ENCODE data around the gene AHRR.

AHRR gene

DNA sequence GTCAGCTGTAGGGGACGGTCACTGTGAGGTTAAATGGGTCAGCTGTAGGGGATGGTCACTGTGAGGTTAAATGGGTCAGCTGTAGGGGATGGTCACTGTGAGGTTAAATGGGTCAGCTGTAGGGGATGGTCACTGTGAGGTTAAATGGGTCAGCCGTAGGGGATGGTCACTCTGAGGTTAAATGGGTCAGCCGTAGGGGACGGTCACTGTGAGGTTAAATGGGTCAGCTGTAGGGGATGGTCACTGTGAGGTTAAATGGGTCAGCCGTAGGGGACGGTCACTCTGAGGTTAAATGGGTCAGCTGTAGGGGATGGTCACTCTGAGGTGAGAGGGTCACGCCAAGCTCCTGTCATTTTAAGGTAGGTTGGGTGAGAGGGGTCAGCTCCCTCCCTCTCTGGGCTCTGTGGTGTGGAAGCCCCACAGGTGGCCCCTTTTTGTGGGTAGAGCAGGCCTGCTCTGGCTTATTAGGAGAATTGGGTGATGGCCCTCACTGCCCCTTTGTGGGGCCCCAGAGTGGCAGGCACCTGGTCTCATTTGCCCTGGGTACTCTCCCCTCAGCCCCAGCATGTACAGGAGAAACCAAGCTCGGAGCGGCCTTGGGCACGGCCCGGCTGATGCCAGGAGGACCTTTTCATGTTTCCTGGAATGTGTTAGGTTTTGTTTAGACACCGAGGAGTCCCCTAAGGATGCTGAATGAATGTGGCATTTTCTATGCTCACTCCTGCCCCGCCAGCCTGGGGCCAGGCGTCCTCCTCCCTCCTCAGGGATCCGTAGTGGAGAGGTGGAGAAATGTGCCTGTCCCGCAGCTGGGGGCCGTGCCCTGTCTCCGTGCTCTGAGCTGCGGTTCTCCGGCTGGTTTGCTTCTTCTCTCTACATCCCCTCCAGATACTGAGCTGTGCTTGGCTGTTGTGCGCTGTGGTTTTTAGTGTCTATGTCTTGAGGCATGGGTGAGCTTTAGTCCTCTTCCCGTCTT, 31.4 kb downstream of the AHRR start:
- H3K27ac ChIP-seq (ENCODE audit: low read depth, low read length) = no peak overlapping the region
- H3K4me1 ChIP-seq (ENCODE audit: control insufficient read depth in 5 of 5, insufficient read depth in 5 of 5, low read length in 5 of 5) = no peaks in the 10 kb centered on the region
- no peak overlapping the region for H3K4me3 ChIP-seq (ENCODE audit: low read depth in 1 of 5, low read length in 5 of 5)
- H3K36me3 ChIP-seq (ENCODE audit: control insufficient read depth in 5 of 5, insufficient read depth in 5 of 5, low read length in 5 of 5) = no peaks in the 10 kb centered on the region
- no peak overlapping the region for H3K9ac ChIP-seq (ENCODE audit: low read length in 5 of 5)
- peaks cover 0 to 3% (median 0%) of the 10 kb centered on the region in 5 donors for H3K9me3 ChIP-seq (ENCODE audit: control insufficient read depth in 5 of 5, low read length in 5 of 5)
- peaks cover 0 to 8% (median 6%) of the 10 kb centered on the region in 5 donors for H3K27me3 ChIP-seq (ENCODE audit: control insufficient read depth in 5 of 5, insufficient read depth in 4 of 5, low read length in 5 of 5)

DNA sequence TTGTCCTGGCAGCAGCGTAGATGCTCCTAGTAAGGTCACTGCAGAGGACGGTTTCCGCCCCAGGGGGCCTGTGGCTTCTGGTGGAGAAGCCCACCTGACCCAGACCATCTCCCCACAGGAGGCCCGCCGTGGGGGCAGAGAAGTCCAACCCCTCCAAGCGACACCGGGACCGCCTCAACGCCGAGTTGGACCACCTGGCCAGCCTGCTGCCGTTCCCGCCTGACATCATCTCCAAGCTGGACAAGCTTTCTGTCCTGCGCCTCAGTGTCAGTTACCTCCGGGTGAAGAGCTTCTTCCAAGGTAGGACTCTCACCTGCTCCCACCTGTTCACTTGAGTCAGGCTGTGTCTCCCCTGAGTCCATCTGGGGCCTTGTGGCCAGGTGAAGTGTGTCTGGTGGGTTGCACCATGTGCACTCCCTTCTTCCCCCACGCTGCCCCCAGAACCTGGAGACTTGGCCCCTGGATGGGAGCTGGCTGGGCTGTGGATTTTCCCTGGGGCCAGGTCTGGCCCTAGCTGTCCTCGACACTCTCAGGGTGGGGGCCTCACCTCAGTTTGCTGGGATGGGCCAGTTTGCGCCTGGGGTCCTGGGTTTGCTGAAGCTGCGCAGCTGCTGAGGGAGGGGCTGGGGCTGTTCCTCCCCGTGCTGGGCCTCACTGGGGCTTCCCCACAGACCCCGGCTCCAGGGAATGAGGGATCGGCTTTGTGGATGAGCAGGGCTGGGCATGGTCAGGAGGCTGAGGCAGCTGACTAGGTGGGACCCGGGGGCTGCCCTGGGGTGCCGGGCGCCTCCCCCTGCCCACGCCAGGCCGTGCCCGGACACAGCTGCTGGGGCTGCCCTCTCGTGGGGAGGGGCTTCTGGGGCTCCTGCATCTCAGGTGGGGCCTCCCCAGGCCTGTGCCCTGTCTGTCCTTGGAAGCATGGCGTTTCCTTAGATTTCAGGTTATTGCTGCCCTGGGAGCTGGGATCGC, 32.4 kb downstream of the AHRR start:
- peaks cover 0 to 5% (median 4%) of the 10 kb centered on the region in 5 donors for H3K27me3 ChIP-seq (ENCODE audit: control insufficient read depth in 5 of 5, insufficient read depth in 4 of 5, low read length in 5 of 5)
- no peak overlapping the region for H3K4me3 ChIP-seq (ENCODE audit: low read depth in 1 of 5, low read length in 5 of 5)
- H3K4me1 ChIP-seq (ENCODE audit: control insufficient read depth in 5 of 5, insufficient read depth in 5 of 5, low read length in 5 of 5) = no peaks in the 10 kb centered on the region
- H3K9ac ChIP-seq (ENCODE audit: low read length in 5 of 5) = no peak overlapping the region
- no peaks in the 10 kb centered on the region for H3K36me3 ChIP-seq (ENCODE audit: control insufficient read depth in 5 of 5, insufficient read depth in 5 of 5, low read length in 5 of 5)
- H3K27ac ChIP-seq (ENCODE audit: low read depth, low read length) = no peak overlapping the region
- H3K9me3 ChIP-seq (ENCODE audit: control insufficient read depth in 5 of 5, low read length in 5 of 5) = peaks cover 0 to 3% (median 0%) of the 10 kb centered on the region in 5 donors

DNA sequence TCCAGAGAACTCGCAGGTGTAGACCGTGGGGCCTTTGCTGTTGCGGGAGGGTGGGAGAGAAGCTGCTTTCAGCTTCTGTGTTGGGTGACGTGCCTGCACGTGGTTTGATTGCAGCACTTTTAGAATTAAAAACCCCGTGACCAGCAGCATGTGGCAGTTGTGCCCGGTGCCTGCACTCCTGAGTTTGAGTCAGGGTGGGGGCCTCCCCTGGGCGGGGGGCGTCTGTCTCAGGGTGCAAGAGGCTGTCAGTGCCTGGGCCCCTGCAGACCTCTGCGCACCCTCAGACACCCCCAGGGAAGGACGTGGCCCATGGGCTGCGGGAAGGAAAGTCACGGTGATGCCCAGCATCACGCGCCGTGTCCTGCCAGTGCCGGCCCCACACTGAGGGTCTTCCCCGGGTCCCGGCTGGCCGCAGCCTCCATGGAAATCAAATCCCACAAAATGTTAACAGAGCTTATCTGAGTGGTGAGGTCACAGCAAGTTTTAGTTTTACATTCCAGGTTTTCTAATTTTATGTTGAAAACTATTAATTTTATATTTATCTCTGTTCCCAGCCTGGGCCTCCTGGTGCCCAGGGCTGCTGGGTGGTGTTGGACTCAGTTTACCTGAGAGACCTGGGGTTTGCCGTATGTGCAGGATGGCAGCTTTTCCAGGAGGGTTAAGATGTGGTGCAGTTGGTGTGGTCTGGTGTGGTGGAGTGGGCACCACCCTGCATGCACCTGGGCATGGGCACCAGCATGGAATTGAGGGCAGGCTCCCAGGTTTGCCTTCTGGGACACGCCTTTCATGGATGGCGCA, 33.3 kb downstream of the AHRR start:
- Histone ChIP-seq H3K27ac (ENCODE audit: low read depth, low read length) (no peak overlapping the region), H3K36me3 (ENCODE audit: control insufficient read depth in 5 of 5, insufficient read depth in 5 of 5, low read length in 5 of 5) (no peaks in the 10 kb centered on the region), H3K4me1 (ENCODE audit: control insufficient read depth in 5 of 5, insufficient read depth in 5 of 5, low read length in 5 of 5) (no peaks in the 10 kb centered on the region), H3K4me3 (ENCODE audit: low read depth in 1 of 5, low read length in 5 of 5) (no peak overlapping the region), H3K9me3 (ENCODE audit: control insufficient read depth in 5 of 5, low read length in 5 of 5) (peaks cover 0 to 3% (median 0%) of the 10 kb centered on the region in 5 donors), H3K27me3 (ENCODE audit: control insufficient read depth in 5 of 5, insufficient read depth in 4 of 5, low read length in 5 of 5) (peaks cover 0 to 5% (median 4%) of the 10 kb centered on the region in 5 donors), H3K9ac (ENCODE audit: low read length in 5 of 5) (no peak overlapping the region)

DNA sequence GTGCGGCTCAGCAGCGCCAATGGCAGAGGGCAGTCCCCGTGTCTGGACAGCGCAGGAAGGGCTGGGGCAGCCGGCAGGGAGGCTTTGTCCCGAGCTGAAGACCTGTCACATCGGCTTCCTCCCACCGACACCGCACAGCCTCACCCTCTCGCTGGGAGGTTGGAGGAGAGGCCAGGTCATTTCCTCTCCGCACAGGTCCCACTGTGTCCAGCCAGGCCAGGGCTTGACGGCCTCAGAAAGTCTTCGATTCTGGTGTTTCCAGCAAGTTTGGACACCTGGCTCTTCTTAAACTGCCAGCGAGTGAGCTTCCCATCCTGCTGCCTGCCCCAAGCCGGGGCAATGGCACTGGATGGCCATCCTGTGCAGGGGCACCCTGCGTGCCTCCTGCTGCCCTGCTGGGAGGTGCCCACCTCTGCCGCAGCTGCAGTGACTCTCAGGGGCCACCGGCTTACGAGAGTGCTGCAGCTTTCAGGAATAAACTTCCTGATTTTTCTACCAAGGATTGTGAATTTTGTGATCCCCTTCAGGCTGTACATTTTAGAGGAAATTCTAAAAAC, 33.9 kb downstream of the AHRR start:
- Histone ChIP-seq H3K36me3 (ENCODE audit: control insufficient read depth in 5 of 5, insufficient read depth in 5 of 5, low read length in 5 of 5) (no peaks in the 10 kb centered on the region), H3K27me3 (ENCODE audit: control insufficient read depth in 5 of 5, insufficient read depth in 4 of 5, low read length in 5 of 5) (peaks cover 0 to 2% (median under 1%) of the 10 kb centered on the region in 5 donors), H3K9me3 (ENCODE audit: control insufficient read depth in 5 of 5, low read length in 5 of 5) (peaks cover 0 to 3% (median 0%) of the 10 kb centered on the region in 5 donors), H3K4me3 (ENCODE audit: low read depth in 1 of 5, low read length in 5 of 5) (no peak overlapping the region), H3K4me1 (ENCODE audit: control insufficient read depth in 5 of 5, insufficient read depth in 5 of 5, low read length in 5 of 5) (no peaks in the 10 kb centered on the region), H3K9ac (ENCODE audit: low read length in 5 of 5) (no peak overlapping the region), H3K27ac (ENCODE audit: low read depth, low read length) (no peak overlapping the region)

DNA sequence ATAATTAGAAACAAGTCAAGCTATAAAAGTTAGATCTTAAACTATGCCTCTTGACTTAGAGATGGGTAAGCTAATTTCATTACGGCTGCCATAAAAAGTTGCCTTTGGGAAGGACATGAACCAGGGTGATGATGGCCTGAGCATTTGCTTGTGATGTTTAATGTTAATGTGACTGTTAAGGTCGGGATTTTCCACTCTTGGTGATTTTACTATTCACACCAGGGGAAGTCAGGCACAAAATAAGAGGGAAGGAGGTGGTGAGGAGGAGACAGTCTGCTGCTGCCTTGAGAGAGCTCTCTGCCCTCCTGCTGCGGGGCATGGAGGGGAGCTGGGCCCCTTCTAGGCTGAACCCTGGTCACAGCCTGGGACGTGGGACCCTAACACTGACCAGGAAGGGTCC, 34.4 kb downstream of the AHRR start:
- Histone ChIP-seq H3K9me3 (ENCODE audit: control insufficient read depth in 5 of 5, low read length in 5 of 5) (peaks cover 0 to 3% (median 0%) of the 10 kb centered on the region in 5 donors), H3K27ac (ENCODE audit: low read depth, low read length) (no peak overlapping the region), H3K4me1 (ENCODE audit: control insufficient read depth in 5 of 5, insufficient read depth in 5 of 5, low read length in 5 of 5) (no peaks in the 10 kb centered on the region), H3K36me3 (ENCODE audit: control insufficient read depth in 5 of 5, insufficient read depth in 5 of 5, low read length in 5 of 5) (no peaks in the 10 kb centered on the region), H3K4me3 (ENCODE audit: low read depth in 1 of 5, low read length in 5 of 5) (no peak overlapping the region), H3K9ac (ENCODE audit: low read length in 5 of 5) (no peak overlapping the region), H3K27me3 (ENCODE audit: control insufficient read depth in 5 of 5, insufficient read depth in 4 of 5, low read length in 5 of 5) (peaks cover 0 to 2% (median 0%) of the 10 kb centered on the region in 5 donors)

DNA sequence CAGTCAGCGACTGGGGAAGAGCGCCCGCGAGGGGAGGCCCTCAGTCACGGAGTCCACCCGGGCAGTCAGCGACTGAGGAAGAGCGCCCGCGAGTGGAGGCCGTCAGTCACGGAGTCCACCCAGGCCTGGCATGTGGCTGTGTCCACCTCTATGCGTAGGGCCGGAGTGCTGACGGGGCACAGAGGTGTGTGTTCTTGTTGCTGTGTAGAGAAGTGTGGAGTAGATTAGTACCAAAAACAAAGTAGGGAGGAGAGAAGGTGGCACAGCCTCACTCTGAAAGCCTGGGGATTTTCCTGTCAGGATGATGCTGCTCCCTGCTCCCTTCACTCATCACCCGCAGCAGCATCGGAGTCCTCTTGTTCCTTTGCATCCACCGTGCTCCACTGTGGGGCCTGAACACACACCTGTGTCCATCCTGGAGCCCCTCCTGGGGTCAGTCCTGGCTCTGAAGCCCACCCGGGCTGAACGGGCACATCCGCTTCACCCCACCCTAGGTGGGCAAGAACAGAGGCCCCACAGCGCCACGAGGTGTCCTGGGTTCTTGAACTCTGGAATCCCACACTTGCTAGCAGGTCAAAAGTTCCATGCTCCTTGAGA, 37.9 kb downstream of the AHRR start:
- Histone ChIP-seq H3K27me3 (ENCODE audit: control insufficient read depth in 5 of 5, insufficient read depth in 4 of 5, low read length in 5 of 5) (no peaks in the 10 kb centered on the region), H3K9ac (ENCODE audit: low read length in 5 of 5) (no peak overlapping the region), H3K27ac (ENCODE audit: low read depth, low read length) (no peak overlapping the region), H3K4me3 (ENCODE audit: low read depth in 1 of 5, low read length in 5 of 5) (no peak overlapping the region), H3K4me1 (ENCODE audit: control insufficient read depth in 5 of 5, insufficient read depth in 5 of 5, low read length in 5 of 5) (no peaks in the 10 kb centered on the region), H3K9me3 (ENCODE audit: control insufficient read depth in 5 of 5, low read length in 5 of 5) (peaks cover 0 to 16% (median 10%) of the 10 kb centered on the region in 5 donors), H3K36me3 (ENCODE audit: control insufficient read depth in 5 of 5, insufficient read depth in 5 of 5, low read length in 5 of 5) (no peaks in the 10 kb centered on the region)

DNA sequence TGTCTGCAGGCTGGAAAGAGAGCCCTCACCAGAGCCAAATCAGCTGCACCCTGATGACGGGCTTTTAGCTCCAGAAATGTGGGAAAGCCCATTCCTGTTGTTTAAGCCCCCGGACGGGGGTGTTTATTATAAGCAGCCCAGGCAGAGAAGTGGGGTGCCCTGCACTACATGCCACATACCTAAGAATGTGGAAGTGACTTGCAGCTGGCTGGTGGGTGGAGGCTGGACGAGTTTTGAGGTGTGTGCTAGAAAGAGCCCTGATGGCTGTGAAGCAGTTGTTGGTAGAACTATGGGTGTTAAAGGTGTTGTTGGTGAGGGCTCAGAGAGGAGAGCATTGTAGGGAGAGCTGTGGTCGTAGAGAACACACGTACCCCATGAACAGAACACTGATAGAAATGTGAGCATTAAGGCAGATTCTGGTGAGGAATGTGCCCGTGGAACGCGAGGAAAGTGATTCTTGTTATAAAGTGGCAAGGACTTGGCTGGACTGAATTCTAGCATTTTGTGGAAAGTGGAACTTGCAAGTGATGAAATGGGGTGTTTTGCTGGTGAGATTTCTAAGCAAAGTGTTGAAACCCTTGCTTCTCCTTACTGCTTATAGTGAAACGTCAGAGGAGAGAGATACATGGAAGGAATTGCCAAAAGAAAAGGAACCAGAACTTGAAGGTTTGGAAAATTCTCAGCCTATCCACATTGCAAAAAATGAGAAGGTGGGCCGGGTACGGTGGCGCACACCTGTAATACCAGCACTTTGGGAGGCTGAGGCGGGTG, 38.9 kb downstream of the AHRR start:
- peaks cover 5 to 21% (median 15%) of the 10 kb centered on the region in 5 donors for H3K9me3 ChIP-seq (ENCODE audit: control insufficient read depth in 5 of 5, low read length in 5 of 5)
- H3K36me3 ChIP-seq (ENCODE audit: control insufficient read depth in 5 of 5, insufficient read depth in 5 of 5, low read length in 5 of 5) = no peaks in the 10 kb centered on the region
- no peaks in the 10 kb centered on the region for H3K27me3 ChIP-seq (ENCODE audit: control insufficient read depth in 5 of 5, insufficient read depth in 4 of 5, low read length in 5 of 5)
- no peak overlapping the region for H3K9ac ChIP-seq (ENCODE audit: low read length in 5 of 5)
- no peaks in the 10 kb centered on the region for H3K4me1 ChIP-seq (ENCODE audit: control insufficient read depth in 5 of 5, insufficient read depth in 5 of 5, low read length in 5 of 5)
- H3K27ac ChIP-seq (ENCODE audit: low read depth, low read length) = no peak overlapping the region
- no peak overlapping the region for H3K4me3 ChIP-seq (ENCODE audit: low read depth in 1 of 5, low read length in 5 of 5)

DNA sequence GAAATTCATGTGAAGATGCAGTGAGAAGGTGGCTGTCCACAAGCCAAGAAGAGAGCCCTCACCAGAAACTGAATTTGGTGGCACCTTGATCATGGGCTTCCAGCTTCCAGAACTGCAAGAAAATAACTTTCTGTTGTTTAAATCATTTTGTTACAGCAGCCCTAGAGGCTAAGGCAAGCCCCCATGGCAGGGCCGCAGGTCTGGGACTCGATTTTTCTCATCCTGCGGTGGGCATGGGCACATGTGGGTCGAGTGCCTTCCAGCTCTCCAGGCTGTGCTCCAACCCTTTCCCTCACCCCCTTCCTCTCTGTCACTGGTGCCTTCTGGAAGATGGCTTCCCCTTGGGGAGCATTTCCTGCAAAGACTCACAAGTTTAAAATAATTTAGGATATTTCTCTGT, 40.7 kb downstream of the AHRR start:
- no peak overlapping the region for H3K9ac ChIP-seq (ENCODE audit: low read length in 5 of 5)
- H3K36me3 ChIP-seq (ENCODE audit: control insufficient read depth in 5 of 5, insufficient read depth in 5 of 5, low read length in 5 of 5) = no peaks in the 10 kb centered on the region
- H3K27me3 ChIP-seq (ENCODE audit: control insufficient read depth in 5 of 5, insufficient read depth in 4 of 5, low read length in 5 of 5) = no peaks in the 10 kb centered on the region
- no peak overlapping the region for H3K27ac ChIP-seq (ENCODE audit: low read depth, low read length)
- no peaks in the 10 kb centered on the region for H3K4me1 ChIP-seq (ENCODE audit: control insufficient read depth in 5 of 5, insufficient read depth in 5 of 5, low read length in 5 of 5)
- peaks cover 5 to 25% (median 21%) of the 10 kb centered on the region in 5 donors for H3K9me3 ChIP-seq (ENCODE audit: control insufficient read depth in 5 of 5, low read length in 5 of 5)
- no peak overlapping the region for H3K4me3 ChIP-seq (ENCODE audit: low read depth in 1 of 5, low read length in 5 of 5)

All from subcutaneous abdominal adipose tissue (tissue), 5 donors.